HepG2 (cell line): ENCODE data around the gene GPR152. TPM values are rescaled to one million over a fixed set of nuclear protein-coding genes. Genes with fewer than 3 reads are reported as not detected.
A peak's percentile ranks its signal among the peaks of the same experiment; 100 is the strongest.

Experiments used
- CBX5 ChIP-seq: sonication (generic); formaldehyde crosslinking; IDR thresholded peaks from 2 replicates; pipeline ENCODE4 v1.4.0; 2020; ENCODE audit warnings: missing genetic modification reagents, borderline replicate concordance
- CEBPZ ChIP-seq: IDR thresholded peaks from 2 replicates; pipeline ENCODE4 v1.6.1; 2012; ENCODE audit warnings: low read length, improper control_type of control experiment
- HNRNPLL ChIP-seq: fragments of 200-400 bp; formaldehyde crosslinking; IDR thresholded peaks from 2 replicates; pipeline ENCODE4 v1.6.1; 2017; ENCODE audit warnings: mild to moderate bottlenecking, low read depth, low read length; ENCODE audit not compliant: poor library complexity, severe bottlenecking
- IRF9 ChIP-seq: sonication (generic); formaldehyde crosslinking; IDR thresholded peaks from 2 replicates; pipeline ENCODE4 v1.8.0; 2022; ENCODE audit warnings: missing genetic modification reagents, mild to moderate bottlenecking, borderline replicate concordance
- MAFG ChIP-seq: sonication (generic); formaldehyde crosslinking; IDR thresholded peaks from 2 replicates; pipeline ENCODE4 v1.5.1; 2020; ENCODE audit warnings: mild to moderate bottlenecking, missing genetic modification reagents
- PCBP1 ChIP-seq: fragments of 200-400 bp; formaldehyde crosslinking; IDR thresholded peaks from 2 replicates; pipeline ENCODE4 v1.6.1; 2017; ENCODE audit warnings: mild to moderate bottlenecking, low read depth, low read length, borderline replicate concordance
- PCBP2 ChIP-seq: fragments of 200-400 bp; formaldehyde crosslinking; optimal IDR thresholded peaks from 2 replicates; pipeline ENCODE3; 2018; ENCODE audit warnings: low read length, low read depth; ENCODE audit not compliant: poor library complexity, severe bottlenecking
- PHF20 ChIP-seq: sonication (generic); formaldehyde crosslinking; IDR thresholded peaks from 2 replicates; pipeline ENCODE4 v1.5.0; 2020; ENCODE audit warnings: mild to moderate bottlenecking, missing genetic modification reagents
- RFXAP ChIP-seq: sonication (generic); formaldehyde crosslinking; IDR thresholded peaks from 2 replicates; pipeline ENCODE4 v1.4.0; 2020; ENCODE audit warnings: missing genetic modification reagents, borderline replicate concordance
- TFDP2 ChIP-seq: sonication (generic); formaldehyde crosslinking; IDR thresholded peaks from 2 replicates; pipeline ENCODE4 v1.4.0; 2020; ENCODE audit warnings: missing genetic modification reagents
- THAP9 ChIP-seq: sonication (generic); formaldehyde crosslinking; IDR thresholded peaks from 2 replicates; pipeline ENCODE4; 2020; ENCODE audit warnings: missing genetic modification reagents, mild to moderate bottlenecking, borderline replicate concordance
- ZNF280B ChIP-seq: sonication (generic); formaldehyde crosslinking; IDR thresholded peaks from 2 replicates; pipeline ENCODE4 v1.5.0; 2020; ENCODE audit warnings: missing genetic modification reagents, mild to moderate bottlenecking, borderline replicate concordance
- ZNF350 ChIP-seq: sonication (generic); formaldehyde crosslinking; IDR thresholded peaks from 2 replicates; pipeline ENCODE4 v1.4.0; 2020; ENCODE audit warnings: mild to moderate bottlenecking, low read depth, missing genetic modification reagents, borderline replicate concordance
- ZNF501 ChIP-seq: sonication (generic); formaldehyde crosslinking; IDR thresholded peaks from 2 replicates; pipeline ENCODE4 v1.5.1; 2020; ENCODE audit warnings: mild to moderate bottlenecking, moderate library complexity, missing genetic modification reagents
- ZNF629 ChIP-seq: sonication (generic); formaldehyde crosslinking; conservative IDR thresholded peaks from 2 replicates; pipeline ENCODE4 v1.5.0; 2020; ENCODE audit warnings: missing genetic modification reagents
- ZNF670 ChIP-seq: sonication (generic); formaldehyde crosslinking; IDR thresholded peaks from 2 replicates; pipeline ENCODE4 v1.8.0; 2022; ENCODE audit warnings: mild to moderate bottlenecking, missing genetic modification reagents, borderline replicate concordance
- ZNF709 ChIP-seq: sonication (generic); formaldehyde crosslinking; IDR thresholded peaks from 2 replicates; pipeline ENCODE4 v1.5.0; 2020; ENCODE audit warnings: mild to moderate bottlenecking, missing genetic modification reagents
- polyA plus RNA-seq, 8 experiments: library from polyadenylated mRNA; depleted of rRNA in 3 of 8; stranded (reverse) in 7 of 8; unstranded in 1 of 8; fragments of >200 nt; fragmentation: Illumina TruSeq in 4 of 8; extraction: Trizol in 4 of 8; gene quantifications; 2 replicates each; pipeline versions ENCODE4 v1.2.1 to v1.2.3, GENCODE V29; 2011 to 2016; ENCODE audit warnings: low read depth in 4 of 8, missing spikeins in 1 of 8, mixed read lengths in 1 of 8; ENCODE audit not compliant: insufficient read depth in 1 of 8
- total RNA-seq, 5 experiments: library from RNA; depleted of rRNA; stranded (reverse); fragments of >200 nt; fragmentation: Illumina TruSeq; extraction: Trizol; gene quantifications; 2 replicates each; pipeline ENCODE4 v1.2.3, GENCODE V29; 2016; ENCODE audit warnings: low read depth in 1 of 5

GPR152 gene
- total and polyA plus RNA-seq, 2 of the 13 experiments (the other 11 are each of a cell fraction or from before 2014, with no cell fraction given): not detected

GRCh38 chr11:67468759-67469507, 16.4 kb upstream of the GPR152 start, which contains the start of gene TMEM134 (continued):
- TF ChIP-seq THAP9 (CRISPR knock-in tag) (peak; percentile 69; the same call in 1 of the 2 replicates), ZNF350 (CRISPR knock-in tag) (peak; percentile 57), ZNF501 (CRISPR knock-in tag) (peak; percentile 68; the same call in 1 of the 2 replicates), ZNF629 (CRISPR knock-in tag) (peak; percentile 25; the same call in 1 of the 2 replicates), ZNF670 (CRISPR knock-in tag) (peak; percentile 55; the same call in 1 of the 2 replicates), RFXAP (0 out of 2 replicates have a peak, but pooled peaks have one; percentile 41), ZNF709 (CRISPR knock-in tag) (0 out of 2 replicates have a peak, but pooled peaks have one; percentile 51), CBX5 (CRISPR knock-in tag) (peak; percentile 87; the same call in 1 of the 2 replicates), PCBP1 (no peak), ZNF280B (CRISPR knock-in tag) (peak; percentile 65; the same call in 1 of the 2 replicates), HNRNPLL (peak; percentile 56), PHF20 (CRISPR knock-in tag) (peak; percentile 71), CEBPZ (no peak), IRF9 (no peak; the same call in 1 of the 2 replicates), MAFG (CRISPR knock-in tag) (no peak), TFDP2 (CRISPR knock-in tag) (peak; percentile 72), PCBP2 (no peak)
